ENCODE measurements around the gene PTPRN2.
"Not testable (repeated sequence)": the region's sequence is repeated elsewhere in the genome, so short reads cannot be mapped to it uniquely, and the experiment has no call there.

PTPRN2 gene

DNA sequence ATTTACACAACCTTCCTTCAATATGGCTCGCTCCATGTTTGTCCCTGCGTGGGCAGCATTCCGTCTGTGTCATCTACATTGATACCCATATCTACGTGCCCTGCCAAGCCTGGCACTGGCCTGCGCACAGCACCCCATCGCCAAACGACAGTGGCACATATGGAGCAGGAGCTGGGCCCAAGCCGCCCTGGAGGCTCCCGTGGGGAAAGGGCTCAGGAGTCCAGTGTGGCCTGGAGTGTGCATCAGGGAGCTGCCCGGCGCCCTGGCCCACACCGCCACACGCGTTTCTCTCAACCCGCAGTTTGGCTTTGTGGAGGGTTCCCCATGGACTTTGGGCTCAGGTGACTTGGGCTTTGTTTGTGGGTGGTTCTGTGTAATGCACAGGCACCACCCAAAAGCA lies 273.2 kb downstream of the PTPRN2 start:
- no peak for DNase-seq

GRCh38 chr7:158313931-158314330 lies 273.7 kb downstream of the PTPRN2 start:
- DNase-seq = no peak

GRCh38 chr7:158312789-158313188 lies 274.8 kb downstream of the PTPRN2 start:
- DNase-seq = no peak

- no peak for DNase-seq
Observed at GRCh38 chr7:158311791-158312190, 275.8 kb downstream of the PTPRN2 start.

- DNase-seq = no peak
Observed at GRCh38 chr7:158310924-158311666, 276.5 kb downstream of the PTPRN2 start.

DNA sequence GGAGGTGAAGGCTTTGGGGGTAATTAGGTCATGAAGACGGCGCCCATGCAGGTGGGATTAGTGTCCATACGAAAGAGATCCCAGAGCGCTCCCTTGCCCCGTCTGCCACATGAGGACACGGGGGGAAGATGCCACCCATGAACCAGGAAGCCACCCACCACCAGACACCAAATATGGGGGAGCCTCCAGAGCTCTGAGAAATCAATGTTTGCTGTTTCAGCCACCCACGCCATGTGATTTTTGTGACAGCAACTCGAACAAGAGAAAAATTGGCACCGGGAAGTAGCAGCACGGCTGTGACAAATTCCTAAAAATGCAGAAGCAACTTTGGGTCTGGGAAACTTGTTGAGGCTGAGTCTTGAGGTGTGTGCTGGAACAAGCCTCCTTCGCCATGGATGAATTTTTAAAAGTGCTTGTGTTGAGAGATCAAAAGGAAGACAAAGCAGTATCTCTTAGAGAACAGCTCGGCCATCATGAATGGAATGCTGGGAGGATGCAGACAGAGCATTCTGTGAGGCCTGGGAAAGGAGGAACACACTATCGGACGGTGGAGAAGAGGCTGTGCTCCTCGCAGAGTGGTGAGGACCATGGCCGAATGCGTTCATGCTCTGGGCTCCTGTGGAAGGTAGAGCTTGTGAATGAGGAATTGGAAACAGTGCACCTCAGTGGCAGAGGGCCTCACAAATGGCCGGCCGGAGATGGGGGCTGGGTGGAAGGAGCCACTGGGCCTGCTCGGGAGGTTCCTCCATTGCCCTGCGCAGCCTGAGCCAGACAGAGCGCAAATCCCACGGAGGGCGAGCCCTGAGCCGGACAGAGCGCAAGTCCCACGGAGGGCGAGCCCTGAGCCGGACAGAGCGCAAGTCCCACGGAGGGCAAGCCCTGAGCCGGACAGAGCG lies 277.5 kb downstream of the PTPRN2 start:
- DNase-seq = no peak

GRCh38 chr7:158308001-158308400 lies 279.6 kb downstream of the PTPRN2 start:
- no peak for DNase-seq

DNA sequence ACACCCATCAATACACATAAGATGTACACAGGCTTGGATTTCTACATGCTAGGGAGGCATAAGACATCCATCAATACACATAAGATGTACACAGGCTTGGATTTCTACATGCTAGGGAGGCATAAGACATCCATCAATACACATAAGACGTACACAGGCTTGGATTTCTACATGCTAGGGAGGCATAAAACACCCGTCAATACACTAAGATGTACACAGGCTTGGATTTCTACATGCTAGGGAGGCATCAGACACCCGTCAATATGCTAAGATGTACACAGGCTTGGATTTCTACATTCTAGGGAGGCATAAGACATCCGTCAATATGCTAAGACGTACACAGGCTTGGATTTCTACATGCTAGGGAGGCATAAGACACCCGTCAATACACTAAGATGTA lies 283.6 kb downstream of the PTPRN2 start:
- DNase-seq = not testable (repeated sequence)

- no peak for DNase-seq
Observed at GRCh38 chr7:158303121-158303520, 284.5 kb downstream of the PTPRN2 start.

DNA sequence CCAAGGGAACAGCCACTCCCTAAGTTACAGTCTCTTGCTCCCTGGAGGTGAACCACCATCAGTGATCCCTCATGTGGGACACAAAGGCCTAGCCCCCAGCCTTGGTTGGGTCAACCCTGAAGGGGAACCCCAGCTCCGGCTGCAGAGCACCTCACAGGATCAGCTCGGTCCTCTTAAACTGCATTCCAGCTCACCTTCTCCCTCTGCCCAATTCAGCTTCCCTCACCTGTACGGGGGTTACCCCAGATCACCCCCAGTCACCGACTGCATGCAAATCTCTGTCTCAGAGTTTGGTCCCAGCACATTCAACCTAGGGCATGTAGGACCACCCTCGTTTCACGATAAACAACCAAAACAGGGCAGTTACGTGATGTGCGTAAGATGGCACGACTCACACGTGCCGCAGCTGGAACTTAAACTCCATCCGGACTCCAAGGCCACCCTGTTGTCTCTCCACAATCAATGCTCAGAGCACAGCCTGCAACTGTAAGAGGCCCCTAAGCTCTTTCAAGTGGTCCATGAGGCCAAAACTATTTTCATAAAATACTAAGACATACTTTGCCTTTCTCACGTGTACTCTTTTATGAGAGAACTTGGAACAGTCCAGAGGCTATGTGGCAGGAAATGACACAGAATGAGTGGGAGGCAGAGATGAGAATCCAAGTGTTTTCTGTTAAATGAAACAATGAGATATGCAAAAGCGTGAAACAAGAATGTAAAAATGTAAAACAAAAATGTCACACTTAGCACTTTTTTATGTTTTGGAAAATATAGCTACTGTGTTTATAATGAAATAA lies 285.2 kb downstream of the PTPRN2 start:
- DNase-seq = no peak

- no peak for DNase-seq
Observed at GRCh38 chr7:158301207-158301606, 286.4 kb downstream of the PTPRN2 start.

- DNase-seq = no peak
Observed at GRCh38 chr7:158300427-158300826, 287.2 kb downstream of the PTPRN2 start.

- no peak for DNase-seq
Observed at GRCh38 chr7:158299607-158300006, 288.0 kb downstream of the PTPRN2 start.

DNA sequence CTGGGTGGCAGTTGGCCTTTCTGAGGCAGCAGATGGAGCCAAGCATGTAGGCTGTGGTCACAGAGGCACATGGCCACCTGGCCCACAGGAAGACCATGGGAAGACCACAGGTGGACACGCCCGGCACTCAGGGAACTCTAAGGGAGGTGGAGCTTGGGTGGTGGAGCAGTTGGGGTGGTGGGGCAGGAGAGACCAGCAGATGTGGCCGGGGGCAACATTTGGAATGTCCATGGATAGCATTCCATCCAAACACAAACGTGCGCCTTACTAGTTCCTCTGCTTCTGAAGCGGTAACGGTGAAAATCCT lies 290.9 kb downstream of the PTPRN2 start:
- DNase-seq = no peak

GRCh38 chr7:158295966-158296797 lies 291.4 kb downstream of the PTPRN2 start:
- DNase-seq = no peak

DNA sequence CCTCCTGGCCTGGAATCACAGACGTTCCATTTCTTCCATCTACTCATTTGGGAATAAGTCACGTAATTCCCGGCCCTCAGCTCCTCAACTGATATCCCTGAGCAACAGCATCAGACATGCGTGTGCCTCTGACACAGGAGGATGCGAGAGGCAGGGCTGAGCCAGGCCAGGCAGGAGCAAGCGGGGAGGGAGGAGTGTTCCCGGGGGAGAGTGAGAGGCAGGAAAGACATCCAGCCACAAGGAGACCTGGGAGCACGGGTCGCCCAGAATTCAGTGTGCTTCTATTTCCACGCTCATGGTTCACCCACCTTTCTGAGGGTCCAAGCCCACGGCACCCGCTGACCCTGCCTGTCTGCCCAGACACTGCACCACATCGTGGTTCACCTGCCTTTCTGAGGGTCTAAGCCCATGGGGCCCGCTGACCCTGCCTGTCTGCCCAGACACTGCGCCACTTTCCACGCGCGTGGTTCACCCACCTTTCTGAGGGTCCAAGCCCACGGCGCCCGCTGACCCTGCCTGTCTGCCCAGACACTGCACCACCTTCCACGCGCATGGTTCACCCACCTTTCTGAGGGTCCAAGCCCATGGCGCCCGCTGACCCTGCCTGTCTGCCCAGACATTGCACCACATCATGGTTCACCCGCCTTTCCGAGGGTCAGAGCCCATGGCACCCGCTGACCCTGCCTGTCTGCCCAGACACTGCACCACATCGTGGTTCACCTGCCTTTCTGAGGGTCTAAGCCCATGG lies 293.0 kb downstream of the PTPRN2 start:
- DNase-seq = not testable (repeated sequence)

- no peak for DNase-seq
Observed at GRCh38 chr7:158292948-158293347, 294.7 kb downstream of the PTPRN2 start.

DNA sequence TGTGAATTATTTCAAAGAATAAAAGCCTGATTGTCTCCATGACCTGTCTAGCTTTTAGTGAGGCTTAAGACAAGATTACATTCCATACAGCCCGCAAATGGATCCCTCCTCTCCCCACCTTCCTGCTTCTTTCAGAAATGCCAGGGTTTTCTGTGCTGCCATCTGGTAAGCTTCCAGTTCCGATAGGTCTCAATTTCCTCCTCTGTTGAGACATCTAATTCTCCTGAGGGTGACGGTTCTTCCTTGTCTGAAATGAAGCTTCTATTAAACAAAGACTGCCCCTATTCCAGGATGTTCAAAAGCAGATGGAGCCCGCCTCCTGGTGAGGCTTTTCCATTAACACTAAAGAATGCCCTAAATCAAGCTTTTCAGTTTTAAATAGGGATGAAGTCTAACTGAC lies 295.6 kb downstream of the PTPRN2 start:
- no peak for DNase-seq

DNA sequence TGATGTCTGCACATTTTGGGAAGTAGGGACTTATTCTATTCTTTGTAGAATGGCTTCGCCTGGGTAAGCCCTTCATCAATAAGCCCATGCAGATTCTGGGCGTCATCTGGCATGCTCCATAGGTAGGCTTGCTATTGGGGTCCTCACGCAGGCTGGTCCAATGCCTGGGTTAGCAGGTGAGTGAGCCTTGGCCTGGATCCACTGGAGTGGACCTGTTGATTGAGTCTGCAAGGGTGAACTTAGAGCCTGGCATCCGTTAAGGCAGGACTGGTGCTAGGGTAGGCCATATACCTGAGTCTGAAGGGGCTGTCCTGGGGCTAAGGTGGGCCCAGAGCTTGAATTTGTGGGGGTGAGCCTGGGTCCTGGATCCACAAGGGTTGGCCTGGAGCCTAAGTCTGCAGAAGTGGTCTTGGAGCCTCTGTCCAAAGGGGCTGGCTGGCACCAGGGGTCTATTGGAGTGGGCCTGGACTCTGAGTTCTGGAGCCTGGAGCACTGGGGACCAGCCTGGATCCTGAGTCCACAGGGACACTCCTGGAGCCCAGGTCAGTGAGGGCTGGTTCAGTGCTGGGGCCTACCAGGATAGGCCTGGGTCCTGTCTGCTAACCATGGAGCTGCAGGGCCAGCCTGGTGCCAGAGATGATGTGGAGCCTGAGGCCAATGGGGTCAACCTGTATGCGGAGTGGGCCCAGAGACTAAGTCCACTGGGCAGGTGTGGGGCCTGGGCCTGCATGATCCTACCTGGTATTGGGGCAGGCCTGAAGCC lies 297.7 kb downstream of the PTPRN2 start:
- no peak for DNase-seq

DNA sequence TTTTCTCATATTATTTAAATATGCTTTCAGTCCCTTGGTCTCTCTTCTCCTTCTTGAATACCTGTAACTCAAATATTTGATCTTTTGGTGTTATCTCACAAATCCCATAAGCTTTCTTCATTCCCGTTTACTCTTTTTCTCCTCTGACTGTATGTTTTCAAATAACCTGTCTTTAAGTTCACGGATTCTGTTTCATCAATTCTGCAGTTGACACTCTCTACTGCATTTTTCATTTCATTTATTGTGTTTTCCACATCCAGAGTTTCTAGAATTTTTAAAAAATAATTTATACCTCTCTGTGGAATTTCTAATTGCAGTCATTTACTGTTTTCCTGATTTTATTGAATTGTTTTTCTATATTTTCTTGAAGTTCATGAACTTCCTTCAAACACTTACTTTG lies 298.4 kb downstream of the PTPRN2 start:
- DNase-seq = no peak

DNA sequence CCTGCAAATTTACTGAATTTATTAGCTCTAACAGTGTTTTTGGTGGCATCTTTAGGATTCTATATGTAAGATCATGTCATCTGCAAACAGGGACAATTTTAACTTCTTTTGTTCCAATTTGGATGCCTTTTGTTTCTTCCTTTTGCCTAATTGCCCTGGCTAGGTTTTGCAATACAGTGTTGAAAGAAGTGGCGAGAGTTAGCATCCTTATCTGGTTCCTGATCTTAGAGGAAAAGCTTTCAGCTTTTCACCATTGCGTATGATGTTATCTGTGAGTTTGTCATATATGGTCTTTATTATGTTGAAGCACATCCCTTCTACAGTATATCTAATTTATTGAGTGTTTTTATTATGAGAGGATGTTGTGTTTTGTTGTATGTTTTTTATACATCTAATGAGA lies 301.4 kb downstream of the PTPRN2 start:
- DNase-seq = no peak

All from NCI-H1417 treated with DMSO at 0.1 percent for 48 hours (cell line).